ENCODE results near the gene EXD3. TPM values are rescaled to one million over a fixed set of nuclear protein-coding genes. Genes with fewer than 3 reads are reported as not detected.

The EXD3 gene
- polyA plus RNA-seq, 2 of the 4 experiments (the other 2 are of a cell fraction): 3.4 to 4.5 TPM

- ATAC-seq (peak; percentile 36 to 66), FAIRE-seq (no peak), DNase-seq (ENCODE audit: low read depth in 1 of 2, low spot score in 1 of 2) (no peak)
- 55% methylated on average over 21 of the region's 21 CpGs for WGBS (ENCODE audit: missing lambda C conversion rate)
- TF ChIP-seq BHLHE40 (IDR thresholded peaks at IDR 0.05; ENCODE audit: low read depth, low read length) (no peak), HOXB5 (CRISPR knock-in tag; IDR thresholded peaks at IDR 0.05) (no peak), HOXA7 (CRISPR knock-in tag; IDR thresholded peaks at IDR 0.05) (no peak), SMC3 (IDR thresholded peaks at IDR 0.05) (no peak), JUN (IDR thresholded peaks at IDR 0.05) (no peak), NPAS2 (CRISPR knock-in tag; IDR thresholded peaks at IDR 0.05; ENCODE audit: borderline replicate concordance) (no peak), HEYL (CRISPR knock-in tag; IDR thresholded peaks at IDR 0.05) (no peak), MYC (IDR thresholded peaks at IDR 0.05; ENCODE audit: borderline replicate concordance, low read length) (no peak), RARB (CRISPR knock-in tag; IDR thresholded peaks at IDR 0.05) (no peak), BCL3 (IDR thresholded peaks at IDR 0.05) (no peak)
- POLR2A ChIA-PET: interaction anchor here (0.6 kb wide), 1 partner anchor 68 kb away, joined by 3 read pairs; no protein-coding TSS in a partner anchor
- H3K9me3 ChIP-seq: peaks cover 19% of the 10 kb centered on the region; the same call in 2 of the 3 replicates
- CTCF ChIA-PET: no interaction called here
- H3K4me3 ChIP-seq: no peak overlapping the region
- H3K4me2 ChIP-seq: no peak overlapping the region
- H3K27ac ChIP-seq: no peak overlapping the region
- no peaks in the 10 kb centered on the region for H3K4me1 ChIP-seq
Observed at GRCh38 chr9:137333016-137333671, 89.8 kb downstream of the EXD3 start.

- no peak overlapping the region for H3K27ac ChIP-seq
- no peak for DNase-seq (ENCODE audit: low read depth in 1 of 2, low spot score in 1 of 2)
- no peak overlapping the region for H3K4me2 ChIP-seq
- peaks cover 18% of the 10 kb centered on the region; the same call in 2 of the 3 replicates for H3K9me3 ChIP-seq
- H3K4me3 ChIP-seq: no peak overlapping the region
- CTCF ChIA-PET: no interaction called here
- POLR2A ChIA-PET: no interaction called here
- WGBS (ENCODE audit: missing lambda C conversion rate): 83% methylated on average over 9 of the region's 9 CpGs
- no peaks in the 10 kb centered on the region for H3K4me1 ChIP-seq
- no peak for FAIRE-seq
- TF ChIP-seq REST (IDR thresholded peaks at IDR 0.05) (no peak), POLR2A (IDR thresholded peaks at IDR 0.05; ENCODE audit: low read length) (no peak), TFCP2L1 (CRISPR knock-in tag; IDR thresholded peaks at IDR 0.05) (no peak), FOSB (CRISPR knock-in tag; IDR thresholded peaks at IDR 0.05) (no peak), PHF8 (IDR thresholded peaks at IDR 0.05; ENCODE audit: borderline replicate concordance, low read depth) (no peak), MYC (IDR thresholded peaks at IDR 0.05; ENCODE audit: borderline replicate concordance, low read length) (no peak), RAD21 (conservative IDR thresholded peaks at IDR 0.05 in 1 of 2, IDR thresholded peaks at IDR 0.05 in 1 of 2) (no peak), CTCF (IDR thresholded peaks at IDR 0.05) (no peak), EP300 (IDR thresholded peaks at IDR 0.05) (no peak), HOXB13 (CRISPR knock-in tag; IDR thresholded peaks at IDR 0.05; ENCODE audit: low read depth) (no peak), NR3C1 (IDR thresholded peaks at IDR 0.05) (no peak), RNF2 (IDR thresholded peaks at IDR 0.05; ENCODE audit: borderline replicate concordance, low read depth) (no peak), TP53 (CRISPR knock-in tag; IDR thresholded peaks at IDR 0.05) (no peak), SREBF2 (IDR thresholded peaks at IDR 0.05) (no peak)
- ATAC-seq: no peak
Observed at GRCh38 chr9:137331929-137332328, 91.0 kb downstream of the EXD3 start.
